HepG2 (cell line): ENCODE results near the gene ZNF443. TPM values are rescaled to one million over a fixed set of nuclear protein-coding genes. Genes with fewer than 3 reads are reported as not detected.

Experiments used
- AGO2 ChIP-seq: fragments of 200-400 bp; formaldehyde crosslinking; optimal IDR thresholded peaks from 2 replicates; pipeline ENCODE3; 2017; ENCODE audit warnings: mild to moderate bottlenecking, low read depth, low read length, moderate library complexity
- ATRX ChIP-seq: sonication (generic); formaldehyde crosslinking; IDR thresholded peaks from 2 replicates; pipeline ENCODE4 v1.4.0; 2020; ENCODE audit warnings: missing genetic modification reagents, borderline replicate concordance
- CREB1 ChIP-seq, 2 experiments: fragments of 450-650 bp in 1 of 2; IDR thresholded peaks; 2 replicates each; pipeline ENCODE4 v1.6.1; 2016 to 2017; ENCODE audit warnings: control low read depth in 1 of 2, mild to moderate bottlenecking in 1 of 2, missing compliant biosample characterization in 1 of 2, missing genetic modification characterization in 1 of 2
- KDM4B ChIP-seq: sonication (generic); formaldehyde crosslinking; IDR thresholded peaks from 2 replicates; pipeline ENCODE4 v1.4.0; 2020; ENCODE audit warnings: missing genetic modification reagents
- KDM5B ChIP-seq: sonication (generic); formaldehyde crosslinking; IDR thresholded peaks from 2 replicates; pipeline ENCODE4 v1.4.0; 2020; ENCODE audit warnings: missing genetic modification reagents, mild to moderate bottlenecking, borderline replicate concordance
- MBNL3 ChIP-seq: fragments of 250-450 bp; sonication (Bioruptor Pico); conservative IDR thresholded peaks from 2 replicates; pipeline ENCODE4 v1.8.0; 2022; ENCODE audit warnings: mild to moderate bottlenecking, inconsistent platforms
- NFE2 ChIP-seq: sonication (generic); formaldehyde crosslinking; IDR thresholded peaks from 2 replicates; pipeline ENCODE4 v1.4.0; 2020; ENCODE audit warnings: missing genetic modification reagents
- SPEN ChIP-seq: sonication (generic); formaldehyde crosslinking; IDR thresholded peaks from 2 replicates; pipeline ENCODE4 v1.5.1; 2020; ENCODE audit warnings: low read depth, mild to moderate bottlenecking, missing genetic modification reagents
- STAG1 ChIP-seq: sonication (generic); formaldehyde crosslinking; IDR thresholded peaks from 2 replicates; pipeline ENCODE4 v1.4.0; 2020; ENCODE audit warnings: missing genetic modification reagents
- ZNF260 ChIP-seq: sonication (generic); formaldehyde crosslinking; IDR thresholded peaks from 2 replicates; pipeline ENCODE4 v1.4.0; 2020; ENCODE audit warnings: missing genetic modification reagents, low read depth, mild to moderate bottlenecking, borderline replicate concordance
- ZNF317 ChIP-seq: sonication (generic); formaldehyde crosslinking; IDR thresholded peaks from 2 replicates; pipeline ENCODE4 v1.5.0; 2020; ENCODE audit warnings: mild to moderate bottlenecking, missing genetic modification reagents
- ZNF354B ChIP-seq: sonication (generic); formaldehyde crosslinking; IDR thresholded peaks from 2 replicates; pipeline ENCODE4 v1.8.0; 2022; ENCODE audit warnings: mild to moderate bottlenecking, missing genetic modification reagents
- ZNF543 ChIP-seq: sonication (generic); formaldehyde crosslinking; IDR thresholded peaks from 2 replicates; pipeline ENCODE4 v1.4.0; 2020; ENCODE audit warnings: mild to moderate bottlenecking, missing genetic modification reagents
- polyA plus RNA-seq, 8 experiments: library from polyadenylated mRNA; depleted of rRNA in 3 of 8; stranded (reverse) in 7 of 8; unstranded in 1 of 8; fragments of >200 nt; fragmentation: Illumina TruSeq in 4 of 8; extraction: Trizol in 4 of 8; gene quantifications; 2 replicates each; pipeline versions ENCODE4 v1.2.1 to v1.2.3, GENCODE V29; 2011 to 2016; ENCODE audit warnings: low read depth in 4 of 8, missing spikeins in 1 of 8, mixed read lengths in 1 of 8; ENCODE audit not compliant: insufficient read depth in 1 of 8
- total RNA-seq, 5 experiments: library from RNA; depleted of rRNA; stranded (reverse); fragments of >200 nt; fragmentation: Illumina TruSeq; extraction: Trizol; gene quantifications; 2 replicates each; pipeline ENCODE4 v1.2.3, GENCODE V29; 2016; ENCODE audit warnings: low read depth in 1 of 5
- TF ChIP-seq, protein P1 (sequence below): sonication (generic); formaldehyde crosslinking; IDR thresholded peaks from 2 replicates; pipeline ENCODE4 v1.5.0; 2020; ENCODE audit warnings: mild to moderate bottlenecking, missing genetic modification reagents, borderline replicate concordance
- TF ChIP-seq, protein P2 (sequence below): sonication (generic); formaldehyde crosslinking; IDR thresholded peaks from 2 replicates; pipeline ENCODE4 v1.8.1; 2023; ENCODE audit warnings: mild to moderate bottlenecking, missing genetic modification reagents
- TF ChIP-seq, protein P3 (sequence below): sonication (generic); formaldehyde crosslinking; IDR thresholded peaks from 2 replicates; pipeline ENCODE4 v1.8.1; 2022; ENCODE audit warnings: mild to moderate bottlenecking, missing genetic modification reagents
- TF ChIP-seq, protein P4 (sequence below): sonication (generic); formaldehyde crosslinking; IDR thresholded peaks from 2 replicates; pipeline ENCODE4 v1.4.0; 2020; ENCODE audit warnings: low read depth, missing genetic modification reagents

ZNF443 gene
- total and polyA plus RNA-seq, 2 of the 13 experiments (the other 11 are each of a cell fraction or from before 2014, with no cell fraction given) = 3.6 to 19.0 TPM

DNA sequence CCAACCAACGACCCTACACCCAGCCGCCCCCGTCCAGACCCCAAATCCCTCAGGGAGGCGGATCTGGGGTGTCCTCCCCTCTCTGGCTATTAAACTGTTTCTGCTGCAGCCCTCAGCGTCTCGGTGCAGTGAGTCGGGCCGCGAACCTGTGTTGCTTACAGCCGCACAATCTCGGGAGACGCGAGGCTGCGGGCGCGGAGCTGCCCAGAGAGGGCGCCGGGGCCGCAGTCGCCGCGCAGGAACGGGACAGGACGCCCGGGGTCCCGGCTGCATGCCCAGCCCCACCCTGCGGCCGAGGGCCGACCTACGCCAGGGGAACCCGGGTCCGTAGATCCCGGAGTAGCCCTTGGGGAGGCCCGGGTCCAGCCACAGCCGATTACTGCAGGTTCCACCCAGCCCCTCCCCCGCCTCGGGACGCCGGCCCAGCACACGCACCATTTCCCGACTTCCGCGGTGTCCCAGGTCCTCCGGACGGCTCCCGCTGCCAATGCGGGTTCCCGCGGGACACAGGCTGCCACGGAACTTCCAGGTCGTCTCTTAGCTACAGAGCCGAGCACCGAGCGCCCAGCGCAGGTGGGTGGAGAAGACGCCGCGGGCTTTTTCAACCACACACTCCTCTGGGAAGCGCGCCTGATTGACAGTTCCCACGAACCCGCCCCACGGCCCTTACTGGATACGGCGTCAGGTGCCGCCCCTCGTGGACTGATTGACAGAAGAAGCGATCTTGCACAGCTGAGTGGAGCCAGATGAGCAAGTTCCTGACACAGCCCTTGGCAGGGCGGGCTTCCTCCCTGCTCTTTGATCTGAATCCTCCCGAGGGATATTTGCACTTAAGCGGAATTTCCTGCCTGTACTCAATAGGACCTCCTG is 40.0 kb downstream of the ZNF443 start, which contains the start of gene ZNF799 (continued):
- TF ChIP-seq, protein P1, sequence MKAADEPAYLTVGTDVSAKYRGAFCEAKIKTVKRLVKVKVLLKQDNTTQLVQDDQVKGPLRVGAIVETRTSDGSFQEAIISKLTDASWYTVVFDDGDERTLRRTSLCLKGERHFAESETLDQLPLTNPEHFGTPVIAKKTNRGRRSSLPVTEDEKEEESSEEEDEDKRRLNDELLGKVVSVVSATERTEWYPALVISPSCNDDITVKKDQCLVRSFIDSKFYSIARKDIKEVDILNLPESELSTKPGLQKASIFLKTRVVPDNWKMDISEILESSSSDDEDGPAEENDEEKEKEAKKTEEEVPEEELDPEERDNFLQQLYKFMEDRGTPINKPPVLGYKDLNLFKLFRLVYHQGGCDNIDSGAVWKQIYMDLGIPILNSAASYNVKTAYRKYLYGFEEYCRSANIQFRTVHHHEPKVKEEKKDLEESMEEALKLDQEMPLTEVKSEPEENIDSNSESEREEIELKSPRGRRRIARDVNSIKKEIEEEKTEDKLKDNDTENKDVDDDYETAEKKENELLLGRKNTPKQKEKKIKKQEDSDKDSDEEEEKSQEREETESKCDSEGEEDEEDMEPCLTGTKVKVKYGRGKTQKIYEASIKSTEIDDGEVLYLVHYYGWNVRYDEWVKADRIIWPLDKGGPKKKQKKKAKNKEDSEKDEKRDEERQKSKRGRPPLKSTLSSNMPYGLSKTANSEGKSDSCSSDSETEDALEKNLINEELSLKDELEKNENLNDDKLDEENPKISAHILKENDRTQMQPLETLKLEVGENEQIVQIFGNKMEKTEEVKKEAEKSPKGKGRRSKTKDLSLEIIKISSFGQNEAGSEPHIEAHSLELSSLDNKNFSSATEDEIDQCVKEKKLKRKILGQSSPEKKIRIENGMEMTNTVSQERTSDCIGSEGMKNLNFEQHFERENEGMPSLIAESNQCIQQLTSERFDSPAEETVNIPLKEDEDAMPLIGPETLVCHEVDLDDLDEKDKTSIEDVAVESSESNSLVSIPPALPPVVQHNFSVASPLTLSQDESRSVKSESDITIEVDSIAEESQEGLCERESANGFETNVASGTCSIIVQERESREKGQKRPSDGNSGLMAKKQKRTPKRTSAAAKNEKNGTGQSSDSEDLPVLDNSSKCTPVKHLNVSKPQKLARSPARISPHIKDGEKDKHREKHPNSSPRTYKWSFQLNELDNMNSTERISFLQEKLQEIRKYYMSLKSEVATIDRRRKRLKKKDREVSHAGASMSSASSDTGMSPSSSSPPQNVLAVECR (CRISPR knock-in tag) = peak; percentile 92
- TF ChIP-seq ZNF543 (CRISPR knock-in tag) = no peak; the same call in none of the 2 replicates
- TF ChIP-seq SPEN (CRISPR knock-in tag) = peak; percentile 81
- TF ChIP-seq, protein P2, sequence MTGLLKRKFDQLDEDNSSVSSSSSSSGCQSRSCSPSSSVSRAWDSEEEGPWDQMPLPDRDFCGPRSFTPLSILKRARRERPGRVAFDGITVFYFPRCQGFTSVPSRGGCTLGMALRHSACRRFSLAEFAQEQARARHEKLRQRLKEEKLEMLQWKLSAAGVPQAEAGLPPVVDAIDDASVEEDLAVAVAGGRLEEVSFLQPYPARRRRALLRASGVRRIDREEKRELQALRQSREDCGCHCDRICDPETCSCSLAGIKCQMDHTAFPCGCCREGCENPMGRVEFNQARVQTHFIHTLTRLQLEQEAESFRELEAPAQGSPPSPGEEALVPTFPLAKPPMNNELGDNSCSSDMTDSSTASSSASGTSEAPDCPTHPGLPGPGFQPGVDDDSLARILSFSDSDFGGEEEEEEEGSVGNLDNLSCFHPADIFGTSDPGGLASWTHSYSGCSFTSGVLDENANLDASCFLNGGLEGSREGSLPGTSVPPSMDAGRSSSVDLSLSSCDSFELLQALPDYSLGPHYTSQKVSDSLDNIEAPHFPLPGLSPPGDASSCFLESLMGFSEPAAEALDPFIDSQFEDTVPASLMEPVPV = peak; percentile 58; the same call in 1 of the 2 replicates
- no peak for TF ChIP-seq ZNF260 (CRISPR knock-in tag)
- no peak for TF ChIP-seq NFE2
- no peak for TF ChIP-seq ATRX (CRISPR knock-in tag)
- TF ChIP-seq, protein P3, sequence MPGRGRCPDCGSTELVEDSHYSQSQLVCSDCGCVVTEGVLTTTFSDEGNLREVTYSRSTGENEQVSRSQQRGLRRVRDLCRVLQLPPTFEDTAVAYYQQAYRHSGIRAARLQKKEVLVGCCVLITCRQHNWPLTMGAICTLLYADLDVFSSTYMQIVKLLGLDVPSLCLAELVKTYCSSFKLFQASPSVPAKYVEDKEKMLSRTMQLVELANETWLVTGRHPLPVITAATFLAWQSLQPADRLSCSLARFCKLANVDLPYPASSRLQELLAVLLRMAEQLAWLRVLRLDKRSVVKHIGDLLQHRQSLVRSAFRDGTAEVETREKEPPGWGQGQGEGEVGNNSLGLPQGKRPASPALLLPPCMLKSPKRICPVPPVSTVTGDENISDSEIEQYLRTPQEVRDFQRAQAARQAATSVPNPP (CRISPR knock-in tag) = no peak
- TF ChIP-seq STAG1 (CRISPR knock-in tag) = no peak
- peak; percentile 70 for TF ChIP-seq AGO2
- TF ChIP-seq, protein P4, sequence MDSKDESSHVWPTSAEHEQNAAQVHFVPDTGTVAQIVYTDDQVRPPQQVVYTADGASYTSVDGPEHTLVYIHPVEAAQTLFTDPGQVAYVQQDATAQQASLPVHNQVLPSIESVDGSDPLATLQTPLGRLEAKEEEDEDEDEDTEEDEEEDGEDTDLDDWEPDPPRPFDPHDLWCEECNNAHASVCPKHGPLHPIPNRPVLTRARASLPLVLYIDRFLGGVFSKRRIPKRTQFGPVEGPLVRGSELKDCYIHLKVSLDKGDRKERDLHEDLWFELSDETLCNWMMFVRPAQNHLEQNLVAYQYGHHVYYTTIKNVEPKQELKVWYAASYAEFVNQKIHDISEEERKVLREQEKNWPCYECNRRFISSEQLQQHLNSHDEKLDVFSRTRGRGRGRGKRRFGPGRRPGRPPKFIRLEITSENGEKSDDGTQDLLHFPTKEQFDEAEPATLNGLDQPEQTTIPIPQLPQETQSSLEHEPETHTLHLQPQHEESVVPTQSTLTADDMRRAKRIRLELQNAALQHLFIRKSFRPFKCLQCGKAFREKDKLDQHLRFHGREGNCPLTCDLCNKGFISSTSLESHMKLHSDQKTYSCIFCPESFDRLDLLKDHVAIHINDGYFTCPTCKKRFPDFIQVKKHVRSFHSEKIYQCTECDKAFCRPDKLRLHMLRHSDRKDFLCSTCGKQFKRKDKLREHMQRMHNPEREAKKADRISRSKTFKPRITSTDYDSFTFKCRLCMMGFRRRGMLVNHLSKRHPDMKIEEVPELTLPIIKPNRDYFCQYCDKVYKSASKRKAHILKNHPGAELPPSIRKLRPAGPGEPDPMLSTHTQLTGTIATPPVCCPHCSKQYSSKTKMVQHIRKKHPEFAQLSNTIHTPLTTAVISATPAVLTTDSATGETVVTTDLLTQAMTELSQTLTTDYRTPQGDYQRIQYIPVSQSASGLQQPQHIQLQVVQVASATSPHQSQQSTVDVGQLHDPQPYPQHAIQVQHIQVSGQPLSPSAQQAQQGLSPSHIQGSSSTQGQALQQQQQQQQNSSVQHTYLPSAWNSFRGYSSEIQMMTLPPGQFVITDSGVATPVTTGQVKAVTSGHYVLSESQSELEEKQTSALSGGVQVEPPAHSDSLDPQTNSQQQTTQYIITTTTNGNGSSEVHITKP (CRISPR knock-in tag) = no peak
- TF ChIP-seq MBNL3 = no peak
- TF ChIP-seq KDM4B (CRISPR knock-in tag) = no peak
- peak; percentile 59; the same call in 1 of the 2 replicates for TF ChIP-seq ZNF317 (CRISPR knock-in tag)
- TF ChIP-seq KDM5B (CRISPR knock-in tag) = peak; percentile 65; the same call in 1 of the 2 replicates
- TF ChIP-seq ZNF354B (CRISPR knock-in tag) = no peak
- TF ChIP-seq CREB1 (IDR thresholded peaks at IDR 0.05) = peak; percentile 48
- peak; percentile 73 for TF ChIP-seq CREB1 (CRISPR knock-in tag; IDR thresholded peaks at IDR 0.05)
